ENCODE data around the gene GLG1.
A peak's percentile ranks its signal among the peaks of the same experiment; 100 is the strongest.
"Not testable (repeated sequence)": the region's sequence is repeated elsewhere in the genome, so short reads cannot be mapped to it uniquely, and the experiment has no call there.

GLG1 gene

DNA sequence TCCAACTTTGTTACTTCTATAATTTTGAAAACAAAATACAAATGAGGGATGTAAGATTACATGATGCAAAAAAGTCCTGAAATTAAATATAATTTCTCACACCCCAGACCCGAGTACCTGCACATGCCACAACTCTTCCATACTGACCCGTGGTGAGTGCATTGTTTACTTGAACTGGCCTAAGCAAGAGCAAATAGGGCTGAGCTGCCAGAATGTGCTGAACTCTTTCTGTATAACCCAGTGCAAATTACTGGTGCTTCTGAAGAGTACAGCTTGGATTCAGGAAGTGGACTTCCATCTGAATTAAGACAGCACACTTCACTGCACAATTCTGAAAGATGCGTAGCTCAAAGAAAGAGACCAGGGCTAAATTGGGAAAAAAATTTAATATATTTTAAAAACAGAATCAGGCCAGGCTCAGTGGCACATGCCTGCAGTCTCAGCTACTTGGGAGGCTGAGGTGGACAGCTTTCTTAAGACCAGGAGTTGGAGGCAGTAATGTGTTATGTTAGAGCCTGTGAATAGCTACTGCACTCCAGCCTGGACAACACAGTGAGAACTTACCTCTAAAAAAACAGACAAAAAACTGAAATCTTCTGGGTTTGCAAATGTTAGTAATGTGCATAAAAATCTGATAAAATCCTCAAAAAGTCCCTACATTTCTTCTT is 63.9 kb downstream of the GLG1 start:
- not testable (repeated sequence) for DNase-seq

- not testable (repeated sequence) for DNase-seq
Measured at GRCh38 chr16:74540663-74541062, 66.3 kb downstream of the GLG1 start.

DNA sequence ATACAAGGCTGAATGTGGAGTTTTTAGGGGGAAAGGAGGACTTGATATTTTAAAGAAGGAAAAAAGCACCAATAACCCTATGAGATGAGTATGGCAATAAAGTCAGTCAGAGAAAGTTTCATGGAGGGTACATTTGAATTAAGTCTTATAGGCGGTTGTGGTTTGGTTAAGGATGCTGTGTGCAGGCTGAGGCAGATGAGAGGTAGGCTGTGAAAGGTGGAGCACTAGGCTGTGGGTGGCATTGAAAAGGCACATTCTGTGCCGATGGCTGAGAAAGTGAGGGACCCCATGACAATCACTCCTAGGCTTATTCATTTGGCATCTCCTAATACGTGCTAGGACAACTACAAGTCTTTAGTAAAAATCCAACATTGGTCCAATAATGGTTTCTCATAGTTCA is 68.1 kb downstream of the GLG1 start:
- DNase-seq, result not testable (repeated sequence)

DNA sequence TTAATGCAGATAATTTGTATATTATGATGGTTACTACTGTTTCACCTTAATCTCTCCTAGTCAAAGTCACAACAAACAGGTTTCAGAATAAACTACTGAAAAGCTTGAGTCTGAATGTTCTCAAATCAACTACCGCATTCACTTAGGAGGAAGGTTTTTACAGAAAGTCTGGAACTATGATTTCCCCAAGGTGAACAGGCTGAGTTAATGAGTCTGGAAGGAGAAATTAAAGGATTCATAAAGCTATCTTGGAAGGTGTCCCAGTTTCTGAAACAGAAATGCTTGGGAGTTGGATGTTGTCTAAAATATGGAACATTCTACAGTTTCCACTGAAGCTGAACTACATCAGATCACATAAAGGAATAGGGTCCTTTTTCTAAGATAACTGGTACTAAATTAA is 69.2 kb downstream of the GLG1 start:
- not testable (repeated sequence) for DNase-seq

DNA sequence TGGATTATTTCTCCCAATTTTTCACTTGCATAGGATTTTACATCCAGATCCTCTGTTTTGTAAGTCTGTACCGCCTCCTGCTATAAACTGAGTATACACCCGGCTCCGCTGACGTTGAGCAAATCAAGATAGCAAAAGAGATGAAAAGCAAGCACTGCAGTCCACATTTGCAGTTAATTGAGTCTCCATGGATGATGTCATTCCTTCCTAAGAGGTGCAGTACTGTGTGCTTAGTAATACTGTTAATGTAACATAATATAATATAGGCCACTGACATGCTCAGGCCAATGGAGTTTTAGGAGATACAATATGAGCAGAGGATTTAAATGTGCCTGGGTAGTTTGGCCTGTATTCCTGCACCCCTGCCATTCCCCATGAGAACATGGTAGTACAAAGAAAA is 72.3 kb downstream of the GLG1 start:
- DNase-seq, result not testable (repeated sequence)

- DNase-seq, result no peak
Measured at GRCh38 chr16:74524926-74525325, 82.0 kb downstream of the GLG1 start.

- no peak for DNase-seq
Measured at GRCh38 chr16:74524117-74524516, 82.8 kb downstream of the GLG1 start.

- DNase-seq, result not testable (repeated sequence)
Measured at GRCh38 chr16:74523706-74524105, 83.2 kb downstream of the GLG1 start.

- DNase-seq, result no peak
Measured at GRCh38 chr16:74522160-74522559, 84.8 kb downstream of the GLG1 start.

DNA sequence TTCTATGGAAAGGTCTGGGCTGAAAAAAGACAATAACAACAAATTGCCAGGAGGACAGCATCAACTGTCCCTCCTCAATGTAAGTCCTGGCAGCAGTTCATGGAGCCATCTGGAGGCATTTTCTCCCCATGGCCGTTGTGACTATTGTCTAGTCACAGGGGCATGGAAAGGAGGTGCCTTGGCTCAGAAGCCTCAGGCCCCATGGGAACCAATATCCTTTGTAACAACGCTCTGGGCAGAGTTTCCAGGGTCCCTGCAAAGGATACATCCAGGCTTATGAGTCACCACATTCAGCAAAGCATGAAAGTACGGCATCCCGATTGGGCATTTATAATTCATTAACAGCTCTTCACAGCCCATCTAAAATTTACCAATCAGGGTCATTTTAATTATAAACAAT is 85.2 kb downstream of the GLG1 start:
- DNase-seq, result peak in 34 of 56 donors; percentile 3 to 61 (median 21)

- DNase-seq, result not testable (repeated sequence)
Measured at GRCh38 chr16:74518934-74519333, 88.0 kb downstream of the GLG1 start.

GRCh38 chr16:74511961-74512360 is 95.0 kb downstream of the GLG1 start:
- DNase-seq, result no peak

- no peak for DNase-seq
Measured at GRCh38 chr16:74505011-74505410, 101.9 kb downstream of the GLG1 start.

- DNase-seq, result no peak
Measured at GRCh38 chr16:74503412-74503811, 103.5 kb downstream of the GLG1 start.

GRCh38 chr16:74501484-74502478 is 105.1 kb downstream of the GLG1 start:
- DNase-seq, result peak in 26 of 56 donors; percentile 2 to 72 (median 22)

- DNase-seq, result peak in 2 of 56 donors; percentile 3 to 4
Measured at GRCh38 chr16:74500907-74501306, 106.0 kb downstream of the GLG1 start.

DNA sequence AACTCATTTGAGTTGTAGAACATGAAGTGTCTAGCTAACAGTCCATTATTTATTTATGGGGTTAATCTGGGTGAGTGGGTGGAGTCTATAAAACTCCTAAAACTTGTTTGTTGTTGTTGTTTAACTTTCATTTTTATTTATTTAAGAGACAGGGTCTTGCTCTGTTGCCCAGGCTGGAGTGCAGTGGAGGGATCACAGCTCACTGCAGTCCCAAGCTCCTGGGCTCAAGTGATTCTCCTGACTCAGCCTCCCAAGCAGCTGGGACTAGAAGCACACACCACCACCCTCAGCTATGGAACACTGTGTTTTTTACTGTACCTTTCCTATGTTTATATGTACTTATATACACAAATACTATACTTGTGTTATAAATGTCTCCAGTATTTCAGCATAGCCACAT is 107.8 kb downstream of the GLG1 start:
- DNase-seq, result no peak

GRCh38 chr16:74497761-74498160 is 109.2 kb downstream of the GLG1 start:
- no peak for DNase-seq

DNA sequence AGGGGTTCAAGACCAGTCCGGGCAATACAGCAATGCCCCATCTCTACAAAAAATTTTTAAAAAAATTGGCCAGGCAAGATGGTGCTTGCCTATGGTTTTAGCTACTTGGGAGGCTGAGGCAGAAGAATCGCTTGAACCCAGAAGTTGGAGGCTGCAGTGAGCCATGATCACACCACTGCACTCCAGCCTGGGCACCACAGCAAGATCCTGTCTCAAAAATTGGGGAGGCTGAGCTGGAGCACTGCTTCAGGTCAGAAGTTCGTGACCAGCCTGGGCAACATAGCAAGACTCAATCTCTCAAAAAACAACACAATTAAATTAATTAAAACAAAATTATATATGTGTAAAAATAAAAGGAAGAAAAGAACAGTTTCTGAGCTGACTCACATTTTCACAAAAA is 110.9 kb downstream of the GLG1 start:
- DNase-seq, result no peak

DNA sequence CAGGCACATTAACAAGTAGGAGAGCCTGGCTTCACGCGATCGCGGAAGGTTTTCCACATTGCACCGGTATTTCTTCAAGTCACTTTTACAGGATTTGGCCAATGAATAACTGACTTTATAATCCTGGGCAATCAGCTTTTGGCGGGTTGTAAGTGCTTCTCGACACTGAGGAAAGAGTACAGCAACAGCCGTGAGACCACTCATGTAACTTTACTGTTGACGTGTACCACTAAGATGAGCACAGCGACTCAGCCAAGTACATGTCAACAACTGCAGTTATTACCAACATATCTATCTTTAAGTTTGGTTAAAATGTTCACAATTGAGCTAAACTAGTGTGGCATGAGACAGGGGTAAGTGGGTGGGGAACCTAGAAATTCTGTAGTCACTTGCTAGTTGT is 113.9 kb downstream of the GLG1 start:
- DNase-seq, result no peak

GRCh38 chr16:74487634-74488495 is 119.0 kb downstream of the GLG1 start:
- no peak for DNase-seq
